Measurements from ENCODE around the gene TMC1.

Gene TMC1

GRCh38 chr9:72680593-72681282 lies 159.3 kb downstream of the TMC1 start:
- no peak for DNase-seq (ENCODE audit: low read depth in 2 of 2)

GRCh38 chr9:72681283-72681630 lies 159.8 kb downstream of the TMC1 start:
- DNase-seq (ENCODE audit: low read depth in 2 of 2) = no peak

- DNase-seq (ENCODE audit: low read depth in 2 of 2) = no peak
These were observed 163.2 kb downstream of the TMC1 start for GRCh38 chr9:72684615-72685014.

GRCh38 chr9:72685911-72686310 lies 164.5 kb downstream of the TMC1 start:
- no peak for DNase-seq (ENCODE audit: low read depth in 2 of 2)

GRCh38 chr9:72687331-72687730 lies 165.9 kb downstream of the TMC1 start:
- DNase-seq (ENCODE audit: low read depth in 2 of 2) = no peak

GRCh38 chr9:72691671-72692070 lies 170.3 kb downstream of the TMC1 start:
- DNase-seq (ENCODE audit: low read depth in 2 of 2) = no peak

DNA sequence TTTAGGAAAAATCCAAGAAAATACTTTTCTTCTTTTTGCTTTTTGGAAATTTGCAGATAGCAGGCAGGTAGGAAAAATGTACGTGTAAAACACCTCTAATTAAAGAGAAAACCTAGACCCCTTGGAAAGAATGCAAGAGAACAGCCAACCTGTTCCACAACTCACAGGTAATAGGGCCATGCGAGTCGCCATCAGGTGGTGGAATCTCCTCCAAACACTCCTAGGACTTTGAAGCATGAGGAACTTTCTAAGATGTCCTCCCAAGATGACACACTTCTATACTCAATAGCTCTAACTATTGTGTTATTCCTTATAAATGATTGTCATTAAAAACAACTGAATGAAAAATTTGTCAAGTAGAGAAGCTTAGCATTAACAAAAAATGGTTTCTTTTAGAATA lies 174.0 kb downstream of the TMC1 start:
- no peak for DNase-seq (ENCODE audit: low read depth in 2 of 2)

GRCh38 chr9:72696511-72696910 lies 175.1 kb downstream of the TMC1 start:
- no peak for DNase-seq (ENCODE audit: low read depth in 2 of 2)

DNA sequence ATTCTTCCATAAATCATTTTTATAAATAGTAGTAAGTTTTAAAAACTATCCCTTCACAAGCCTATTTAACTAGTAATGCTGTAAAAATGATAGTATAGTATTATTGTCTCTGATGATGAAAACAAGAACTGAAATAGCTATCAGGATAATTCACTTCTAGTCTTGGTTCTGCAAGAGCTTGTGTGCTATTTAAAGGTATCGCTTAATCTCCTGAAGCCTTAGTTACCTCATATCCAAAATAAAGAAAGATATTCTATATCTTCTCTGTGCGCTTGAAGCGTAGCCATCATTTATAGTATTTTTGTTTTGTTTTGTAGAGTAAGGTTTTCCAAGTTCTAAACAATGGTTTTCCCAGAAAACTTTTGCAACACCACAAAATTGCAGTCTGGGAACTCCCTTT lies 180.1 kb downstream of the TMC1 start:
- DNase-seq (ENCODE audit: low read depth in 2 of 2) = no peak

DNA sequence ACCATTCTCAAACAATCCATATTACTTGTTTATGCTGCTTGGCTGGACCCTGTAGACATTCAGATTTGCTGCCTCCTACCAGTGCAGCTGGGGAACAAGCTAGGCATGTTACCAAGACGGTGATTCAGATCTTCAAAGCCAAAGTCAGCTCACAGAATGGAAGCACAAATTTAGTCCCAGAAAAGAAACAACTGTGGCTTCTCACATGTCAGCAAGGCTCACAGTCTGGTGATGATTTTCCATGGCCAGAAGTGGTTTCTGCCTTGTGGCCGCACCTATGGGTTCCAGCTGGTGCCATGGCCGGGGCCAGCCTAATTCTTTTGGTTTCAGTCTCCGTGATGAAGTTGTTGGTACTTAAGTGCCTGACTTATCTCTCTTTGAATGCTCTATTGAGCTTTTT lies 182.2 kb downstream of the TMC1 start:
- DNase-seq (ENCODE audit: low read depth in 2 of 2) = no peak

GRCh38 chr9:72704688-72705375 lies 183.4 kb downstream of the TMC1 start:
- DNase-seq (ENCODE audit: low read depth in 2 of 2) = no peak

GRCh38 chr9:72718503-72718902 lies 197.1 kb downstream of the TMC1 start:
- no peak for DNase-seq (ENCODE audit: low read depth in 2 of 2)

DNA sequence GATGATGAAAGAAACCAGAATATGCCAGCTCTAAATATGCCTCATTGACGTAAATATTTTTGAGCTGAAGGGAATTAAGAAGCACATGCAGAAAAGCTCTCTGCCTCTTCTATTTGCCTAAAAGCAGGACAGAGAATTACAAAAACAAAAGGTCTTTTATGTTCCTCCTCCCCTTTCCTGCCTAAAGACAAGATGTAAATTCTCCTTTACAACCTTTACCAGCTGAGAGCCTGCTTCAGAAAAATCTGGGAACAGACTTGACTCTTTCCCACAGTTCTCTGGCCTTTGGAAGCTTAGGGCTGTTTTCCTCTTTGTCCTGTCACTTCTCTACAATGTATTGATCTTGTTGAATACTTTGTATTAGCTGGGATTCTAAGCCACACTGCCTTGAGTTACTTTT lies 199.7 kb downstream of the TMC1 start:
- no peak for DNase-seq (ENCODE audit: low read depth in 2 of 2)

GRCh38 chr9:72726947-72727346 lies 205.5 kb downstream of the TMC1 start:
- no peak for DNase-seq (ENCODE audit: low read depth in 2 of 2)

DNA sequence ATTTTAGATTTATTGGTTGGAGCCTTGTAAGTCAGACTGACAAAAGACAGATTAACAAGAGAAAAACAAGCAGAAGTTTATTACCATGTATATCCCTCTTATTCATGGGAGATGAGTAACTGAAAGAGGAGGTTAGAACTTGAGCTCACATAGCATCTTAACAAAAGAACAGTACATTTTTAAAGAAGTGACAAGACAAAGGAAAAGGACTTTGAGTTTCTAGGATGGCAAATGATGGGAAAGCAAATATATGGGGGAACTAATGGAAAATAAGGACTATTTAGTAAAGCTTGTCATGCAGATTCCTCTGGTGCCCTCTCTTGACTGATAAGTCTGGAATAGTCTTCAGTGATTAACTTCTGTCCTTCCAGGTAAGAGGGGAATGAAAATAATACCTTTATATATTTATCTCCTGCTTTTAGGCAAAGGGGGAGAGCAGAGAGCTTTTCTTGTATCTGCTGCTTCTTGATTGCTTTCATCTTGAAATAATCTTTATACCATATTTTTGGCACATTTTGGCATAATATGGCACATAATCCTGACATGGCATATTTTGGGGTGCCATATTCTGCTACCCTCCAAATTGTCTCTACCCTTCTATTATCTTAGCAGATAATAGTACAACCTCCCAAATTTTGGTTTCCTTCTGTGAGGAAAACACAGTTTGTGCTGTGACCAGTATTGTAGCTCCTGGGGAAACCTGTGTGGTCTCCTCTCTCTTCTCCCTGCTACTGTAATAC lies 206.8 kb downstream of the TMC1 start:
- DNase-seq (ENCODE audit: low read depth in 2 of 2) = no peak

GRCh38 chr9:72733895-72734294 lies 212.5 kb downstream of the TMC1 start:
- DNase-seq (ENCODE audit: low read depth in 2 of 2) = no peak

DNA sequence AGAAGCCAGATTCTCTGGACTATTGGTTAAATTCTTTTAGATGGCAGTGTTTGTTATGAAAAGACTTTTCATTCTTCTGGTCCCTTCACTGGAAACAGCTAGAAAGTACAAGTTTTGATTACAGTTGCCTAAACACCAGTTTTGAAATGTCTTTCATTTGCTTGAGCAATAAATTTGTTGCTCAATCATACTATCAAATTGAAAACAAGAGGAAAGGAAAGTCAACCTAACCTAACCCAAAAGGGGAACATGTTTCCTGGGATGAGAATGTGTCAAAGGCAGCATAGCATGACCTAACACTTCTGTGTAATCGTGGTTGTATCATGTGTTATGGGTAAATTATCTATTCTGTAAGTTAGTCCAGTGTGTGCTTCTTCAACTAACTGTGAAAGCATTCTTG lies 213.2 kb downstream of the TMC1 start:
- no peak for DNase-seq (ENCODE audit: low read depth in 2 of 2)

GRCh38 chr9:72743836-72744235 lies 222.4 kb downstream of the TMC1 start:
- DNase-seq (ENCODE audit: low read depth in 2 of 2) = no peak

GRCh38 chr9:72749276-72749675 lies 227.9 kb downstream of the TMC1 start:
- DNase-seq (ENCODE audit: low read depth in 2 of 2) = no peak

DNA sequence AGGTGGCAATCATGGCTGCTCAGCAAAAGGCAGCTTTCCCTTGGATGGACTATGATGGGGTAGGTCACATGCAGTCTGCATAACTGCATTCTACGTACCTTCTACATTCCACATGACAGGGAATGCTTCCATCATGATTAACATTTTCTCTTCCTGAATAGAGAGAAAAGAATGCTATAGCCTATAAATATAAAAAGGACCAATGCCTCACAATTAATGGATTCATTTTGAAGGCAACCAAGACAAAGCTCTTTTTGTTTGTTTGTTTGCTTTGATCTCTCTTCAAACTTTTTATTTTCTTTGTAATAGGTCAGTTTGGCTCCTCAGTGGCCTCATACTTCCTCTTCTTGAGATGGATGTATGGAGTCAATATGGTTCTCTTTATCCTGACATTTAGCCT lies 230.1 kb downstream of the TMC1 start:
- DNase-seq (ENCODE audit: low read depth in 2 of 2) = no peak

GRCh38 chr9:72753266-72753893 lies 232.0 kb downstream of the TMC1 start:
- no peak for DNase-seq (ENCODE audit: low read depth in 2 of 2)

DNA sequence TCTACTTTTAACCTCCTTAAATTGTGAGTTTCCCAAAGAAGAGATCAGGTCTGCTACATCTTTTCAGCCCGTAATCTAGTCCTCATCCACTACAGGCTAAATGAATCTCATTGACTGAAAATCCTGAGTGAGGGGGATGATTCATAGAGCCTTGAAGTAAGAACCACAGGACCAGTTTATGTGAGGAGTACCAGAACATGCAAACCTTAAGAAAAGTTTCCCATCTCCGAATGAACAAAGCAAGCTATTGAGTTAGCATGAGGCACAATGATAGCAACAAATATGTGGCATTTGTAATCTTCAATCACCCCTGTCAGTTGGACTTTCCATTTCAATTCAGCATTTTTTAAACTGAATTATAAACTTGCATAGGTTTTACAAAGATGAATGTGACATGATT lies 234.4 kb downstream of the TMC1 start:
- DNase-seq (ENCODE audit: low read depth in 2 of 2) = no peak

- DNase-seq (ENCODE audit: low read depth in 2 of 2) = no peak
These were observed 237.5 kb downstream of the TMC1 start for GRCh38 chr9:72758944-72759343.

Measured in stimulated activated CD4-positive, alpha-beta T cell treated with anti-CD3 and anti-CD28 coated beads, Interleukin-1b, Interleukin-23, amount 100 ng/mL, for 4 hours (primary cell).